HG02885 (cell line): ENCODE measurements around the gene ABITRAM.
"Not testable (repeated sequence)": the region's sequence is repeated elsewhere in the genome, so short reads cannot be mapped to it uniquely, and the experiment has no call there.

ENCODE experiments used
- ATAC-seq: cut with Tn5 transposase; IDR thresholded peaks from one replicate; pipeline ENCODE4 v1.9.1; 2021; ENCODE audit warnings: mild to moderate bottlenecking; ENCODE audit not compliant: unreplicated experiment, poor library complexity

ABITRAM gene

DNA sequence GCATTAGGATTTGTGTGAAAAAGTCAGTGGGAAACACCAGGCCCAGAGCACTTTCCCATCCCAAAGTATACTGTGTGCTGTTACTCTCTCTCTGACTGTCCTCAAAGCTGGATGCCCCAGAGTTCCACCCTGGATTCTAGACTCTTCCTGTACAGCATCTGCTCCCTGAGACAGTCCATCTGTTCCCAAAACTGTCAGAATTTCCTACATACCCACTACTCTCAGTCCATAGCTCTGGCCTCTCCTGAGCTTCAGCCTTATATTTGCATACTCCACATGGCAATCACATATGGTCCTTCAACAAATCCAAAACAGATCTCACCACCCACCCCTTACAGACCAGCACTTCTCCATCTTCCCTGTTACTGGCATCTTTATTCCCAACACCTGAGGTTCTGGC lies 9.7 kb upstream of the ABITRAM start:
- no peak for ATAC-seq

DNA sequence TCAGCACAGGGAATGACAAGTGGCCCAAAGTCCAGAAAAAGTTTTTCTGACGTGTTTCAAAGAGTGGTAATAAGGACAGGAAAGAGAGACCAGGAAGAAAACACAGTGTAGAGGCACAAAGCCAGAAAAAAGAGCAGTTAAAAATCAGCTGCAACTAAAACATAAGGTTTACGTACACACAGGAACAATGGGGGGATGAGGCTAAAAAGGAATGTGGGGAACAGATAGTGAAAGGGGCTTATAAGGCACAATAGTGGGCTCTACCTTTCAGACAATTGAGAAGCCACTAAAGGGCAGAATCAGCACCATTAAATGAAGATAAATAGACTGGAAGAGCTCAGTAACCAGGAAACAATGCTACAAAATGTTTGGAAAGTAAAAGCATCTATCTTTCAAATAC lies 5.8 kb upstream of the ABITRAM start:
- ATAC-seq, result no peak

DNA sequence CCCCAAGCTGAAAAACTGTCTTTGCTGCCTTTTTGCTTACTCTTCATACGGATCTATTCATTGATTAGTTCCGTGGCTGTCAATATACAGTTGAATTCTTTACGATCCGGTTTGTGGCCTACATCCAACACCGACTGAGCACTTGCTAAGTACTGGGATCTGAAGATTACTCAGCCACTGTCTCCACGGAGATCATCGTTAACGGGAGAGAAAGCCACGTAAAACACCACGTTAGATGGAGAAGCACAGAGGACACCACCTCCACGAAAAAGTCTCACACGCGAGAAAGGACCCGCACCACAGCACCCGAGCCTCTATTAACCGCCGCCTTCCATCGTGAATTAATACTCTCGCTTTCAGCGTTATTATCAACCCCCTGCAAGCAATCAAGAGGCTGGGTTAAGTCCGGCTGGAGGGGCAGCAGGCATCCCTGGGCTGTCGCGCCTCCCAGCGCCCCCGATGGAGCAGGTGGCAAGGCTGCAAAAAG lies 926 bp upstream of the ABITRAM start:
- ATAC-seq, result no peak

DNA sequence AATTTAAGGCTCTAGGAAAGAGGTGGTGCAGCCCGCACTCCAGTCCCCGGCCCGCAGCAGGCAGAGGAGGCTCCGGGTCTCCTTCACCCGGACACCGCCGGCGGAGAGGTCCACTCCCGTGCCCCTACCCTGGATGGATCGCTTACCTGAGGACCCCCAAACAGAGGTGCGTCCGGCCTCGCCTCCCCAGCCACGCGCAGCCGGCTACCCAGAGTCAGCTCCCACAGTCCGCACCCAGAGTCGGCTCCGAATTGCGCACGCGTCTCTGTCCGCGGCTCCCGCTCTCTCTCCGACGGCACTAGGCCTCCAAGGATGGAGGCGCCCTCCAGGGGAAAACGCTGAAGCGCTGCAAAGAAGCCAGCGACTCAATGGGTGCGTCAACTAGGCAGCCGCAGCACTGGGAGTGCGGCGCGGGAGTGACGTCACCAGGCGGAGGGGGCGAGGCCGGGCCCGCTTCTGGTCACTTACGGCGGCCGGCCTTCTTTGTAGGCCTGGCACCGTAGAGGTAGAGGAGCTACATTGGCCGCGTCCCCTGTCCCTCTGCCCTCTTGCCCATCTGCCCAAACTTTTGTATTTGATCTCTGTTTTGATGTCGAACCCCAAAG lies 380 bp upstream of the ABITRAM start, which contains the start of gene ELP1:
Gene ELP1 (minus strand): TSS at position 407 of the 605 bp plus-strand sequence. CDS start 2,978 bp downstream, outside the sequence.
- ATAC-seq, result peak; percentile 84

DNA sequence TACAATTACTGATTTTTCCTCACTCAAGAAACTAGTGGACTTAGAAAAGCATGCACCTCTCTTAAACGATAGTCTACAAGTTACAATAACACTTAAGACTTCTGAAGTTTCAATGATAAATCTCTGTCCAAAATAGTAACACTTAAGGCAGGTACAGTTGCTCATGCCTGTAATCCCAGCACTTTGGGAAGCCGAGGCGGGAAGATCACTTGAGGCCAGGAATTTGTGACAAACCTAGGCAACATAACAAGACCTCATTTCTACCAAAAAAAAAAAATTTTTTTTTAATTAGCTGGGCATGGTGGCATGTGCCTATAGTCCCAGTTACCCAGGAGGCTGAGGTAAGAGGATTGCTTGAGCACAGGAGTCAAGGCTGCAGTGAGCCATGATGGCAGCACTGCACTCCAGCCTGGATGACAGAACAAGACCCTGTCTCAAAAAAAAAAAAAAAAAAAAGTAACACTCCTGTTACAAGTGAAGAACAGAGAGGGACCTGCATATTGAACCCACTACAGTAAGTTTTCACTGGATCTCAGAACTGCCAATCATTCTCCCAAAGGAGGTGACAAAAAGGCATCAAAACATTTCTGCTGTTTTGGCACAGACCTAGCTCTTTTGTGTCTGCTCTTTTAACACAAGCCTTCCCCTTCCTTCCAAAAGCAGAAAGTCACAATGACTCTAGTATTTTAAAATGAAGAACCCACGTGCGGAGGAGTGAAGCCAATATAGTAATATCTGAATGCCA lies 3.5 kb downstream of the ABITRAM start:
- ATAC-seq, result no peak

DNA sequence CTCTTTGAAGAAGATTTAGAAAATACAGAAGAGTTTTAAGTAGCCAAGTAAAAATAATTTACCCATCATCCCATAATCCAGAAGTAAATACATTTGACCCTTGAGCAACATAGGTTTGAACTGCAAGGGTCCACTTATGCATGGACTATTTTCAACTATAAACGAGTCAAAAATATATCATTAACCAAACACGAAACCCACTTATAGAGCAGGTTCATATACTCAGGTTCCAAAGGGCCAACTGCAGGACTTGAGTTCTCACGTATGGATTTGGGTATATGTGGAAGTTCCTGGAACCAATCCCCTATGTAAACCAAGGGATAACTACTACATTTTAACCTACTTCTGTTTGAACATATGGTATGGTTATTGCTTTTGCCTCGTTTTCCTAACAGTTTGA lies 5.8 kb downstream of the ABITRAM start:
- no peak for ATAC-seq

DNA sequence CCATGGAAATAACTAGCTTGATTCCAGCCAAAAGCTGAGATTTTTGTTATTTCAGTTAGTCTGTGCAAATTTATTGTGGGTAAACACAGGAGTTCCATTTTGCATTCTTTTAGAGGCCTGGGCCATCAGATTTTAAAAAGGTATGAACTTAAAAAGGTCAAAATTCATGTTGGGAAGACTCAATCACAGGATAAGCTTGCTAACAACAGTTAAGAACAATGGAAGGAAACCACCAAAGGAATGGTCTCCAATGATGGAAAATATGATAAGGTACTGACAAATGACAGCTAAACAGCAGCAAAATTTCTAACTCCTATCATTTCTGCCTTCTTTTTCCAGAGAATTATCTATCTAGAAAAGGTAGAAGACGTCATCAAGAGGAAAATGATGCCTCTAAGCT lies 16.0 kb downstream of the ABITRAM start:
- ATAC-seq, result no peak

DNA sequence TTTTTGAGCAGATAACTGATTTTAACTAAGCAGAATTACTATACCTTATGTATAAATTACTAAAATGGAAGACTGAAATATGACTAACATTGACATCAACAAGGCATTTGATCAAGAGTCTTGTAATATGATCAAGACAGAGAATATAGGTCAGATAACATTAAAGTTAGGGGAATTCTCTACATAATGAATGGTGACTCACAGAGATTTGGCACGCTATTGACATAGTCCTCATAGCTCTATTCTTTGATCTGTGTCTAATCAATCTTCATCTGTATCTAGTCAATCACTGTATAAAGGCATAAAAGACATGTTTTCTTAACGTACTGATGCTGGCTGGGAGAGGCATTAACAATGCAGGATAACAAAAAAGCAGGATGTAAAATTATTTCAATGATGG lies 17.4 kb downstream of the ABITRAM start:
- ATAC-seq, result no peak

DNA sequence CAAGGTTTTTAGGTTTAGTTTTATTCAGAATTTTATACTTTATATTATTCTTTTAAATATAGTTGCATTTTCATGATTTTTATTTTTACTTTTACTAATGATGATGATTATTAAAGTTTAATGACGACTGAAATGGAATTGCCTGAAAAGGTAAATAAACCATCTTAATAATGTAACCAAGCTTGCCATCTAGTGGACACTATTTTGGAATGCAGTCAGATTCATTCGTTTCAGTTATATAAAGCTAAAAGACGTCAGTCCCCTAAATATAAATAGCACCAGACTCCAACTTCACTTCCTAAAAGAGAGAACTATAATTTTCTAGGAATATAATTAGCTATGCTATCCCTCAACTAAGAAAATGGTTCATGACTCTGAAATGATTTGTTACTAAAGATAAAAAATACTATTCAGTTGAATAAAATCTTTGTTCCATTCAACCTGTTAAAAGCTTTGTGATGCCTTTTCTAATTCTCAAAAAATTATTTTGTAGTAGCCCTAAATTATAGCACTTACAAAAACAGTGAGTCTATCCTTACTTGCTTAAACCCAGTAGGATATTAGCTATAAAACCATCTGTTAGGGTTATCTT lies 19.9 kb downstream of the ABITRAM start:
- ATAC-seq, result no peak

DNA sequence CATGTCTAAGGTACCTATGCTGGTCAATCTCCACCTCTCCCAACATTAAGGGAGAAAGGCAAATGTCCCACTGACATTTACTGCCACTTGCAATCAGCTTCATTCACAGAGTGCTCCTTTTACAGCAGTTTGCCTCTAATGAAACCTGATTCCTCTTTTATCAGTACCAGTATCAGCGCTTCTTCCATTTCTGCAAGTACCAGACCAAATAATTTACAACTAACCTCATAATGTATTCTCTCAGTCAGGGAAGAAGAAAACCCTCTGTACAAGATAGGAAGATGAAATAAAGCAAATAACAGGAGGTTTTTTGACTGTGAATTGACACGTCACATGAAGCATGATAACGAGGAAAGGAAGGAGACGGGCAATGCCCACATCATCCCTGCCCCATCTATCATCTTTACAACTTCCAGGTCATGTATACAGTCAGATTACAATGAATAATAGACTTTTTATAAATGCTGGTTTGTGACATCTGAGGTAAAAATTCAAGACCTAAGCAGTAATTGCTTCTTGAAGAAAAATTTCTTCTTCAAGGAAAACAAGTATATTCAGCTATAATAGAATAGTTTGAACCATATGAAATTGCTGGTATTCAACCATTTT lies 21.9 kb downstream of the ABITRAM start:
- ATAC-seq, result no peak

DNA sequence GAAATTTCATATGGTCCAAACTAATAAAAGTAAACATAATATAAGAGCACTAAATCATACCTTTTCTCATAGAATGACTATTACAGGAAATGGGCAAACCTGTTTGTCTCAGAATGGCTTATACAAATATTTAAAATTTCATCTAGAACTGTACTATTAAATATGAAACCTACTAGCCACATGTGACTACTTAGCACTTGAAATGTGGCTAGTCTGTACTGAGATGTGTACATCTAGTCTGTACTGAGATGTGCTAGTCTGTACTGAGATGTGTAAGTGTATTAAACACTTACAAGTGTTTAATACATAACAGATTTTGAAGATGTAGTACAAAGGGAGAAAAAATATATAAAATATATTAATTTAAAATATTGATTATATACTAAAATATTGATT lies 22.4 kb downstream of the ABITRAM start:
- no peak for ATAC-seq

DNA sequence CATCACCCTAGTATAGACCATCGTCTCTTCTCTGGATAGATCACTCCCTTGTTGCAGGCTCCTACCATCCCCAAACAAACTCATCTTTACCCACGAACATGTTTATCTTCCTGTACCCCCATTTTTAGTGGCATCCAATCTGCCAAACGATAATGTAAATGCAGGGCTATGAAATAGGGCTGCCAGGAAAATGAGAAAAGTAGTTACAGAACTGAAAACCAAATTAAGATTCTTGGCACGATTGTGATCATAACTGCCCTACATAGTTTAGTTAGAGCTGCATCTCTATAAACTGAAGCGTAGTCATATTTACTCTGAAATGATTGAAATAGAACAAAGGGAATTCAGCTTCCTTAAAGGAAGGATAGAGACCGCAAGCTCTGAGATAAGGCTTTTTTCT lies 26.1 kb downstream of the ABITRAM start:
- ATAC-seq, result no peak

DNA sequence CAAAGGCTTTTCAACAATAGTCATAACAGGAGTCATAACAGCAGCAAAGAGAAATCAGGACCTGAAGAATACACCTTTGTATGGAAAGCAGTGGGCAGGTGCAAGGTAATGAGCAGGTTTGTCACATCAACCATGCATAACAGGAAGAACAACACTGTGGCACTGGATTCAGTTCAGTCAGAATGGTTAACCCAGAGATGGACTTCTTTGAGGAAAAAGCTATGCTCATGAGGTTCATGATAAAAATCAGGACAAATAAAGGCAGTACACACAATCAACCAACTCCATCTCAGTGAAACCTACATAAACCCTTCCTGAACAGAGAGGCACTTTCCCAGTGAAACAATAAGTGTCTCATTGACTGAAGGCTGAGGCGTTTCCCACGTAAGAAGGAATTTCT lies 27.0 kb downstream of the ABITRAM start:
- no peak for ATAC-seq

DNA sequence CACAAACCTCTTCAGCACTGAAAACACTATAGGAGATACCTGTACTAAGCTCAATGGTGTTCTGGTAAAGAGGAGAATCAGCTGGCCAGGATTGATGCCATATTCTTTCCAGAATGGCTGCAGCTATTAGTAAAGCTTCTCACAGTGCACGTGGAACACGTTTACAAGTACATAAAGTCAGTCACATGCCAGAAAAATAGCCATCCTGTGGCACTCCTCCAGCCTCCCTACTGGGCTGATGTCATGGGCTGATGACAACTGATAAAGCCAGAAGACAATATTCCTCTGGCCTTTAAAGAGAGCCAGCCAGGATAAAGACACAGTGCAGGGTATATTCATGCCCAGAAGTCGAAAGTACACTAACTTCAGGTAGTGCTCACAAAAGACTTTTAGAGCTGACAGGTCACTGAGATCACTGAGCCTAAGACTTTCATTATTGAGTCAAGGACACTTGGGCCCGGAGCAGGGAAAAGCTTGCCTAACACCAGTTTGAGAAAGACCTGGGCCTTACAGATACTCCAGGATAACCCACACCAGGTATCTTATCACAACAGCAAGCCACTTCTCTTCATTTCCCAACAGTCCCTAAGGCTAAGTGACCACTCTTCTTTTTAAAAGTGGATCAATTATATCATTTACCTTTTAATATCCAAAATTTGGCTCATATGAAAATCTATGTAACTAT lies 29.4 kb downstream of the ABITRAM start:
- no peak for ATAC-seq

DNA sequence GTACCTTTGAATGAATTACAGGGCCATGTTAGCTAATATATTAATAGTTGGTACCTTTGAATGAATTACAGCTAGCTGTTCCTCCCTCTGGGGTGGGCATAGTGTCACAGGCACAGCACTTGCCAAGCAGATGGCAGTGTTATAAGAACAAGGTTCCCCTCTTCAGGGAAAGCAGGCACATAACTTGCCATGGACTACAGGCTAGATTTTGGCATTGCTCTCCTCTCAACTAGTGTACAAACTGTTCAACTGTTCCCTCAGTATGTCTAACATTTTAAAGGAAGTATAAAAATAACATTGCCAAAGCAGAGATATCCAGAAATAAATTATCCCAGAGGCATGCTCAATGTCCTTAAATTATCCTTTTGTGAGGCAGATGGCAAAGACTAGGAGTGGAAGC lies 33.7 kb downstream of the ABITRAM start:
- ATAC-seq, result no peak

DNA sequence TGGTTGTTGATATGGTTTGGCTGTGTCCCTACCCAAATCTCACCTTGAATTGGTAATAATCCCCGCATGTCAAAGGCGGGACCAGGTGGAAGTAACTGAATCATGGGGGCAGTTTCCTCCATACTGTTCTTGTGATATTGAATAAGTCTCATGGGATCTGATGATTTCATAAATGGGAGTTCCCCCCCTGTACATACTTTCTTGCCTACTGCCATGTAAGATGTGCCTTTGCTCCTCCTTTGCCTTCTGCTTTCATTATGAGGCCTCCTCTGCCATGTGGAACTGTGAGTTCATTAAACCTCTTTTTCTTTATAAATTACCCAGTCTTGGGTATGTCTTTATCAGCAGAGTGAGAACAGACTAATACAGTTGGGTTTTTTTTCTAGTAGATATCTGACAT lies 37.2 kb downstream of the ABITRAM start:
- ATAC-seq, result not testable (repeated sequence)

DNA sequence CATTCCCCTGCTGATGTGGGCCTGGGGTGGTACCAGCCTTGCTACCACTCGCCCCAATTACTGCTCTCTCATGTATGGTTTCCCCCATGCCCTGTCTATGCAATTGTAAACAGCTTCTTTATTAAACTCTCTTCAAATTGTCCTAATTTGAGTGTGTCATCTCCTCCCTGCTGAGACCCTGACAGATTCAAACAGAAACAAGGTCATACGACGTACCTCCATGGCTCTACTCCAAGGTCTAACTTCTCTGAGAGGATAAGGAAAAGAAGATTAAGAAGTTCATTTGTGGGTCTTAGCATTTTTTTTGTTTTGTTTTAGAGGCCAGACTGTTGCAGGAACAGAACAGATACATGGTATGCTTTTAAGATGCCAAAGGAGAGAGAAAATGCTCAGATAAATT lies 38.0 kb downstream of the ABITRAM start:
- no peak for ATAC-seq

DNA sequence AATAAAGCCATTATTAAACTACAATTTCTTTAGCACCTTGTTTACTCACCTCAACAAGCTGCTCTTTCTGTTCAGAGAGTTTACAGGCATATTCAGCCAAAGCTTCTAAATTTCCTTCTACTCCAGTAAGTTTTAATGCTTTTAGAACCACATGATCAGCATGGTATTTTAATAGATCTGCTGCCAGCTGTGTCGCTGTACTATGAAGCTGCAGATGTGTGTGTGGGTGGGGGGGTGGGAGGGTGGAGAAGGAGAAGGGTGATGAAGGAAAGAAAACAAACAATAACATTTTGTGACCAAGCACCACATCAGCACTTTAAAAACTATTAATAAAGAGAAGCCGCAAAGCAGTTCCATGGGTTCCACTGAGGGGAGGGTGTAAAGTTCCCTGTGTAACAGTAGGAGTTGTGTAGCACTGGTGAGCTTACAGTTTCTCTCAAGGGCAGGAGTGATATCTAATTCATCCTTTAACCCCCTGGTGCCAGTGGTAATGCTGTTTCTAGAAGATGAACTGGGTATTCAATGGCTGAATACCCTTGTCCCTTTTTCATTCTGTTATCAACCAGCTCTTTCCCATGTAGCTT lies 38.5 kb downstream of the ABITRAM start:
- no peak for ATAC-seq

DNA sequence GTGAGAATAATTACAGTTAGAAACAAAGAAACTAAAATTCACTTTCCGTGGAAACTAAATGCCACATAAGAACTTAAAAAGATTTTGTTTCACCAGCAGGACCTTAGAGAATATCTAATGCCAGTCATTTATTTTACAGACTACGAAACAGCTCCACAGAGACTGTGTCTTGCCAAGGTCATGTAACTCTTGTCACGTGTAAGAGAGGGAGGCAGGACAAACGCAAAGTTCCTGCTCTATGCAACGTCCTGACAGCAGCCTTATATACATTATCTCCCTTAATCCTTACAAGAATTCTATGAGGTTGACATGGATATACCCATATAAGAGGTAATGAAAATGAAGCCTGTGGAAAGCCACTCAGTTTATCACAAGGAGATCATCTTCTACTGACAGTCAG lies 39.7 kb downstream of the ABITRAM start:
- ATAC-seq, result no peak

DNA sequence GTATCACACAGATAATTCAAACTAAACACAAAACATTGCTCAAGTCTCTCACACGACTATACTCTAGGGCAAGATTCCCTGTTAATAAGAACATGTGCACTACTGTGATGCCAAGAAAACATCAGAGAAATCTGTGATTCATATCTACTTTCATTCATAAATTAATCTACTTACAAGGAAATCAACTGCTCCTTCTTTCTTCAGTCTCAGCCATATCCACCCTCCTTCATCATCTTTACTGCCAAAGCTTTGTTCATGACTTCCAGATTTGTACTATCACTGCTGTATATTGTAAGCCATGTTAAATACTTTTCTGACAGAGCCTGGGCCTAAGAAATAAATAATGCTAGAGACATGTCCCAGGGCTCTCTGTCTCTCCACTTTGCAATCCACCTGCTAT lies 44.0 kb downstream of the ABITRAM start:
- no peak for ATAC-seq
